ENCODE results near the gene OSBPL10.
"Not testable (repeated sequence)": the region's sequence is repeated elsewhere in the genome, so short reads cannot be mapped to it uniquely, and the experiment has no call there.

OSBPL10 gene

GRCh38 chr3:31861826-31862225 is 119.2 kb downstream of the OSBPL10 start:
- in situ Hi-C loops (cut with MboI; ENCODE audit: low sequenced_read_pairs), result no loop called here

DNA sequence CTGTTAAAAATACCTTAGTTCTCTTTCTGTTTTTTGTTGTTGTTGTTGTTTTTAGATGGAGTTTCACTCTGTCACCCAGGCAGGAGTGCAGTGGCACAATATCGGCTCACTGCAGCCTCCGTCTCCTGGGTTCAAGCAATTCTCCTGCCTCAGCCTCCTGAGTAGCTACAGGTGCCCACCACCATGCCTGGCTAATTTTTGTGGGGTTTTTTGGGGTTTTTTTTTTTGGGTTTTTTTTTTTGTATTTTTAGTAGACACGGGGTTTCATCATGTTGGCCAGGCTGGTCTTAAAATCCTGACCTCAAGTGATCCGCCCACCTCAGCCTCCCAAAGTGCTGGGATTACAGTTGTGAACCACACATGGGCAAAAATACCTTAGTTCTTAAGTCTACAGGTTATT is 120.4 kb downstream of the OSBPL10 start:
- in situ Hi-C loops (cut with MboI; ENCODE audit: low sequenced_read_pairs), result not testable (repeated sequence)

- in situ Hi-C loops (cut with MboI; ENCODE audit: low sequenced_read_pairs), result no loop called here
Observed at GRCh38 chr3:31859245-31859644, 121.8 kb downstream of the OSBPL10 start.

DNA sequence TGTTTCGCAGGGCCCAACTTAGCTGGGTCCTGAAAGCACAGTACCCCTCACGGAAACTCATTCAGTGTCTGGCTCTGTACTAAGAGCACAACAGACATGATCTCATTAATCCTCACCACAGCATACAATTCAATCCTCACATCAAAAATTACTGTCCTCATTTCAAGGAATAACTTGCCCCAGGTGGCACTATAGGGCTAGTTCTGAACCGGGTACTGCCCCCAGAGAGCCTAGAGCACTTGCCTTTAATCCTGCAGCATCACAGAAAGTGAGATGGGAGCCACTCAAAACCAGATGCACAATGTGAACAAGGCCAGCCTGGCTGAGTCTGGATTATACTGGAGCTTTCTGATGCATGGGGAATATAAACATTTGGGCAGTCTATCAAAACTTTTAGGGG is 122.6 kb downstream of the OSBPL10 start:
- in situ Hi-C loops (cut with MboI; ENCODE audit: low sequenced_read_pairs), result no loop called here

- in situ Hi-C loops (cut with MboI; ENCODE audit: low sequenced_read_pairs), result no loop called here
Observed at GRCh38 chr3:31853580-31853979, 127.5 kb downstream of the OSBPL10 start.

DNA sequence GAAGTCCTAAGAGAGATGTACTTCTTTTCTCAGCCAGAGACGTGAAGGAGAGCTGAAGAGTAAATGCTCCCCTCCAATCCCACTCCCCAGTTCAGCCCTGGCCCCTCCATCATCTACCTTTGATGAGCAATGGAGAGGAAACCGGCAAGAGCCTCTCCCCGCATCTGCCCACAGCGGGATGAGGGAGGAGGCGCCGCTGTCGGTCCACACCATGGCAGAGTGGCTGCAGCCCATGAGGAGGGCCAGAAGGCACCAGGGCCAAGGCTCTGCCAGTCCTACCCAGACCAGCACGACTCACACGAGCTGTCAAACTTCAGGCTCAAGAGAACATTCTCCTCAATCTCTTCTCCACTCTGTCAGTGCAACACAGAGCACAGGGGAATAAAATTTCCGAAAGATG is 129.8 kb downstream of the OSBPL10 start:
- in situ Hi-C loops (cut with MboI; ENCODE audit: low sequenced_read_pairs), result no loop called here

- in situ Hi-C loops (cut with MboI; ENCODE audit: low sequenced_read_pairs), result no loop called here
Observed at GRCh38 chr3:31848911-31849310, 132.2 kb downstream of the OSBPL10 start.

GRCh38 chr3:31848163-31848818 is 132.8 kb downstream of the OSBPL10 start:
- in situ Hi-C loops (cut with MboI; ENCODE audit: low sequenced_read_pairs), result no loop called here

- in situ Hi-C loops (cut with MboI; ENCODE audit: low sequenced_read_pairs), result no loop called here
Observed at GRCh38 chr3:31847760-31848159, 133.3 kb downstream of the OSBPL10 start.

DNA sequence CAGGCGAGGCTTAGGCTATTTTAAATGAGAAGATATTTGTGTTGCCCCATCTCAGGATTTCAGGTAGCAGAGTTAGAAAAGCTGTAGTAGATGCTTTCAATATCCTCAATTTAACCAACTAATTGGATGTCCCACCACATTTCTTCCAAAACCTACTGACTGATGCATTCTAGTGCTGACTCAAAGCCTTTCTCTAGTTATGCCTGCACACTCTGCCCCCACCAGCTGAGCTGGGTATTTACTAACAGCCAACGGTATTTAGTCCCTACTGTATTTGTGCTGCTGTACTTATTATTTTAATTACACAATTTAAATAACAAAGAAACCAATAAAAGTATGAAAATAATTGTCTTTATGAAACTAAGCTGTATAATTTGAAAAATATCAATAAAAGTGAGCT is 139.5 kb downstream of the OSBPL10 start:
- in situ Hi-C loops (cut with MboI; ENCODE audit: low sequenced_read_pairs), result no loop called here

GRCh38 chr3:31840252-31840651 is 140.8 kb downstream of the OSBPL10 start:
- in situ Hi-C loops (cut with MboI; ENCODE audit: low sequenced_read_pairs), result no loop called here

DNA sequence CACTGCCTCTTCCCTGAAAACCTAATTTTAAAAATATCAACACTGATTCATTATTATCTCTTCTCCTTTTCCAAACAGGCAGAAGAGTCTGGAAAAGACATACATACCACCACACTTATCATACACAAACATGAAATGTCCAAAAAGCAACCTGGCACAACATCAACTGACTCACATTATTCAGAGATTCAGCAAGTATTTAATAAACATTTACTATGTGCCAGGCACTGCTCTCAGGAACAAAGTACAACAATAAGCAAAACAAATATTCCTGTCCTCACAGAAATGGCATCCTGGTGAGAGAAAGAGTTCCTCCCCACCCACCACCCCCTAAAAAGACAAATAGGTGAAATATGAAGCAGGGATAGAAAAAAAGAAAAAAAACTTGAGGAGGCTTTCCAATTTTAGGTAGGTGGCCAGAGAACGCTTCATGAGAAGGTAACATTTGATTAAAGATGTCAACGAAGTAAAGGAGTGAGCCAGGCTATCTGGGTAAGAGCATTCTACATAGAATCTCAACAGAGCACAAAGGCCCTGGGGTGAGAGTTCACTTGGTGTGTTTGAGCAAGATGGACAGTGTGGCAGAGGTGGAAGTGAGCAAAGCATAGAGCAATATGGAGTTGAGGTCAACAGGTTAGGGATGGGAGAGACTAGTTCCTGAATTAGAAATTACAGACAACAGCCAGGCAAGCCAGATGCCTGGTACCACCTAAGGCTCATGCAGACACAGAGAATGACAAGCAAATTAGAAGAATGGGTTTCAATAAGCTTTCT is 141.7 kb downstream of the OSBPL10 start:
- in situ Hi-C loops (cut with MboI; ENCODE audit: low sequenced_read_pairs), result no loop called here

GRCh38 chr3:31836131-31837075 is 144.7 kb downstream of the OSBPL10 start:
- in situ Hi-C loops (cut with MboI; ENCODE audit: low sequenced_read_pairs), result no loop called here

DNA sequence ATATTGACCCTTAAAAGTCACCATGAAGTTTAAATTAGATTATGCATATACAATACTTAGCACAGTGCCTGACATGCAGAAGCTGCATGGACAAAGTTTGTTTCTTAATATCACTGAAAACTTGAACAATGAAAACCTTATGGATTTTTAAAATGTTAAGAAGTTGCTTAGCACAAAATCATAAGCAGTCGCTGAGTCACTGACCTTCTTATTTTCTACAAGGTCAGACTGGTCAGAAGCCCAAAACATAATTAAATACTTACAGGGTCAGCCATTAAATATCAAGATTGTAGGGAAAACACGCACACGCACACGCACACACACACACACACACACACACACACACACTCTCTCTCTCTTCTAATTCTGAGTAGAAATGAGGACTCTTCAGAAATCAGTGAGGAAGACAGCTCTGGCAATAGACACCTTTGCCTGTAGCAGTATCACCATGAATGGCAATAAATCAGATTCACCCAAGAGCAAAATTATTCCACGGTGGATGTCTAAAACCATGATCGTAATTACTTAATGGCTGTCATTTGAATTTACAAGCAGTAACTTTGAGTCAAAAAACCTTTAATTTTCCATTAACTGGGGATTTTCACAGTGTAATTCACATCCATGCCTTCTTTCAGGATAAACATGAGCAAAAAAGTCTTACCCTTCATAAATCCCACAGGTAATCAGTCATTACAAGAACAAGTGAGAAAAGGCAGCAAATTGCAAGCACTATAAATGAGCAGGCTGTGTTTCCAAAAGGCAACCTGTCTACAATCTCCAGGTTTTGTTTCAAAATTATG is 147.5 kb downstream of the OSBPL10 start:
- in situ Hi-C loops (cut with MboI; ENCODE audit: low sequenced_read_pairs), result no loop called here

GRCh38 chr3:31832551-31832950 is 148.5 kb downstream of the OSBPL10 start:
- in situ Hi-C loops (cut with MboI; ENCODE audit: low sequenced_read_pairs), result no loop called here

DNA sequence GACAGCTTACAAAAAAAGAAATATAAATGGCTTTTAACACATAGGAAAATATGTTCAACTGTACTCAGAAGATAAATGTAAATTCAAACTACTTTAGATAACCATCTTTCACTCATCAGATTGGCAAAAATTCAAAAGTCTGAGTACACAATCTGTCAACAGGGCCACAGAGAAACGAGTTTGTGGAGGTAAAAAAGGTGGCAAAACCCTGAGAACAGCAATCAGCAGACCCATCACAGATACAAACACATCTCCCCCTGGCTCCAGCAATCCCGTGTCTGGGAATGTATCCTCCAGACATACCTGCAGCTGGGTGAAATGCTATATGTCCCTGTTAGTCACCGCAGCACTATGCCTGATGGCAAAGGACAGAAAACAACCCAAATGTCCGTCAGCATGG is 149.5 kb downstream of the OSBPL10 start:
- in situ Hi-C loops (cut with MboI; ENCODE audit: low sequenced_read_pairs), result no loop called here

- in situ Hi-C loops (cut with MboI; ENCODE audit: low sequenced_read_pairs), result no loop called here
Observed at GRCh38 chr3:31829826-31830426, 151.1 kb downstream of the OSBPL10 start.

- in situ Hi-C loops (cut with MboI; ENCODE audit: low sequenced_read_pairs), result no loop called here
Observed at GRCh38 chr3:31829010-31829409, 152.1 kb downstream of the OSBPL10 start.

DNA sequence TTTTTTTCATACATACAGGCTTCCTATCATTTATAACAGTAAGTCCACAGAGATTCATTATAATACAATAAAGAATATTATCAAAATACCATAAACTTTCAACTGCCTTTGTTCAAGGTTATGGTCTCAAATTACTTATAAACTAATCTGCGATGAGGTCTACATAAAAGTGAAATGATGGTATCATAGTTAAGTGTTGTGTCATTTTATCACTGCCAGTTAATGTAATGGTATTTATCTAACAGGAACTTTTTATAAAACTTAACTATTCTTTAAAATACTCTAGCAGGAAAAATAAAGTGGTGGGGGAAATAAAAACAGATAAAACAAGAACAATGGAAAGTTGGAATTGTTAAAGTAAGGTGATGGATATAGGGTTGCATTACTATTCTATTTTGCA is 153.1 kb downstream of the OSBPL10 start:
- in situ Hi-C loops (cut with MboI; ENCODE audit: low sequenced_read_pairs), result no loop called here

DNA sequence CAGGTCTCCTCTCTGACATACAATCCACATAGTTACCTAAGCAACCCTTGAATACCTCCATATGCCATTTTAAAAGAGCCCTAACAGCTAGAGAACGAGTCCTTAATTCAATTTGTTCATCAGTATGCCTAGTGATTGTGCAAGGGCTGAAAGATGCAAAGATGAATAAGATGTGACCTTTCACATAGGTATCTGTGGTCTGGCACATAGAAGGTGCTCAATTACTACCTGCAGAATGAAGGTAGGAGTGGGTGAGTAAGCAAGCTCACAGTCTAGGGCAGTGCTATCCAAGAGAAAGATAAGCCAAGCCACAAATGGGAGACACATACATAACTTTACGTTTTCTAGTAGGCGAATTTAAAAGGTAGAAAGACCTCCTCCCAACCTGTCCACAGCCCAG is 157.9 kb downstream of the OSBPL10 start:
- in situ Hi-C loops (cut with MboI; ENCODE audit: low sequenced_read_pairs), result no loop called here

Data from HL-60/S4 treated with retinoic acid at 250 ng/mL for 4 days and 3 days (cell line).